HEK293 (cell line): ENCODE data around the gene LGALS4.

ENCODE experiments used
- CTCF ChIA-PET: fragments of 350-600 bp; formaldehyde crosslinking; extraction: SDS; loops from one replicate; lab custom pipeline; 2021; ENCODE audit warnings: antibody characterized with exemption; lab: Yijun Ruan, JAX
- POLR2A ChIA-PET: fragments of 300-600 bp; formaldehyde crosslinking; extraction: SDS; loops from one replicate; lab custom pipeline; 2020; ENCODE audit warnings: antibody characterized with exemption, inconsistent platforms; lab: Yijun Ruan, JAX
- H3K27ac ChIP-seq: fragments of 200-500 bp; sonication (Bioruptor generic); 2 replicates; pipeline ENCODE4 v1.5.1; 2014; ENCODE audit warnings: low read depth, low read length, control low read depth, inconsistent platforms; ENCODE audit errors: extremely low read depth
- H3K36me3 ChIP-seq, 2 experiments: fragments of 200-500 bp in 1 of 2; sonication (Bioruptor generic) in 1 of 2; 1 replicate in 1 of 2; 2 replicates in 1 of 2; pipeline ENCODE4 v1.5.1; 2014 to 2017; ENCODE audit warnings: inconsistent platforms in 2 of 2, low read length in 2 of 2; ENCODE audit not compliant: control insufficient read depth in 2 of 2, insufficient read depth in 1 of 2
- H3K4me1 ChIP-seq: fragments of 200-500 bp; sonication (Bioruptor generic); 2 replicates; pipeline ENCODE4 v1.5.1; 2014; ENCODE audit warnings: mild to moderate bottlenecking, low read length, inconsistent platforms; ENCODE audit not compliant: control insufficient read depth, insufficient read depth
- H3K4me3 ChIP-seq: 2 replicates; pipeline ENCODE4 v1.5.1; 2011; ENCODE audit warnings: low read depth, mild to moderate bottlenecking, control low read depth, low read length, moderate library complexity
- H3K9me3 ChIP-seq: fragments of 200-500 bp; sonication (Bioruptor generic); 2 replicates; pipeline ENCODE4 v1.5.1; 2014; ENCODE audit warnings: low read depth, low read length, inconsistent platforms; ENCODE audit not compliant: control insufficient read depth, insufficient read depth
- FEZF1 ChIP-seq: fragments of 450-650 bp; formaldehyde crosslinking; IDR thresholded peaks from 2 replicates; pipeline ENCODE4 v1.5.1; 2016; ENCODE audit warnings: missing biosample characterization, missing genetic modification characterization
- GLIS1 ChIP-seq: fragments of 450-650 bp; formaldehyde crosslinking; IDR thresholded peaks from 2 replicates; pipeline ENCODE4 v1.5.1; 2016; ENCODE audit warnings: missing biosample characterization, missing genetic modification characterization
- GLIS2 ChIP-seq: fragments of 450-650 bp; formaldehyde crosslinking; IDR thresholded peaks from 2 replicates; pipeline ENCODE4 v1.5.1; 2016; ENCODE audit warnings: missing biosample characterization, missing genetic modification characterization
- KLF7 ChIP-seq: fragments of 450-650 bp; formaldehyde crosslinking; IDR thresholded peaks from 2 replicates; pipeline ENCODE4 v1.5.1; 2016; ENCODE audit warnings: missing biosample characterization, missing genetic modification characterization, borderline replicate concordance
- RBAK ChIP-seq: fragments of 450-650 bp; formaldehyde crosslinking; IDR thresholded peaks from 2 replicates; pipeline ENCODE4 v1.5.1; 2016; ENCODE audit warnings: missing biosample characterization, missing genetic modification characterization
- SALL2 ChIP-seq: fragments of 450-650 bp; formaldehyde crosslinking; IDR thresholded peaks from 2 replicates; pipeline ENCODE4 v1.5.0; 2017; ENCODE audit warnings: missing biosample characterization, mild to moderate bottlenecking, missing genetic modification characterization, borderline replicate concordance
- ZBTB21 ChIP-seq: fragments of 450-650 bp; formaldehyde crosslinking; IDR thresholded peaks from 2 replicates; pipeline ENCODE4 v1.5.1; 2017; ENCODE audit warnings: missing biosample characterization, missing genetic modification characterization
- ZFP3 ChIP-seq: fragments of 450-650 bp; formaldehyde crosslinking; IDR thresholded peaks from 2 replicates; pipeline ENCODE4 v1.5.1; 2016; ENCODE audit warnings: low read depth, missing biosample characterization, missing genetic modification characterization
- ZNF138 ChIP-seq: fragments of 450-650 bp; formaldehyde crosslinking; IDR thresholded peaks from 2 replicates; pipeline ENCODE4 v1.5.1; 2016; ENCODE audit warnings: missing biosample characterization, missing genetic modification characterization, borderline replicate concordance
- ZNF140 ChIP-seq: fragments of 450-650 bp; formaldehyde crosslinking; IDR thresholded peaks from 2 replicates; pipeline ENCODE4 v1.5.1; 2016; ENCODE audit warnings: missing biosample characterization, missing genetic modification characterization
- ZNF146 ChIP-seq: fragments of 450-650 bp; formaldehyde crosslinking; IDR thresholded peaks from 2 replicates; pipeline ENCODE4 v1.5.1; 2016; ENCODE audit warnings: missing biosample characterization, missing genetic modification characterization
- ZNF19 ChIP-seq: fragments of 450-650 bp; formaldehyde crosslinking; IDR thresholded peaks from 2 replicates; pipeline ENCODE4; 2016; ENCODE audit warnings: missing biosample characterization, missing genetic modification characterization, low read depth
- ZNF2 ChIP-seq: fragments of 450-650 bp; formaldehyde crosslinking; IDR thresholded peaks from 2 replicates; pipeline ENCODE4 v1.5.1; 2016; ENCODE audit warnings: missing biosample characterization, missing genetic modification characterization
- ZNF211 ChIP-seq: fragments of 450-650 bp; formaldehyde crosslinking; IDR thresholded peaks from 2 replicates; pipeline ENCODE4 v1.5.1; 2016; ENCODE audit warnings: low read depth, missing biosample characterization, missing genetic modification characterization
- ZNF223 ChIP-seq: fragments of 450-650 bp; formaldehyde crosslinking; IDR thresholded peaks from 2 replicates; pipeline ENCODE4 v1.5.1; 2016; ENCODE audit warnings: missing biosample characterization, missing genetic modification characterization
- ZNF24 ChIP-seq: fragments of 450-650 bp; formaldehyde crosslinking; IDR thresholded peaks from 2 replicates; pipeline ENCODE4 v1.5.1; 2016; ENCODE audit warnings: missing biosample characterization, missing genetic modification characterization
- ZNF302 ChIP-seq: fragments of 450-650 bp; formaldehyde crosslinking; IDR thresholded peaks from 2 replicates; pipeline ENCODE4 v1.5.1; 2016; ENCODE audit warnings: missing biosample characterization, missing genetic modification characterization, low read depth
- ZNF394 ChIP-seq: fragments of 450-650 bp; formaldehyde crosslinking; IDR thresholded peaks from 2 replicates; pipeline ENCODE4 v1.5.1; 2016; ENCODE audit warnings: missing biosample characterization, missing genetic modification characterization, mild to moderate bottlenecking, moderate library complexity, borderline replicate concordance
- ZNF404 ChIP-seq: fragments of 450-650 bp; formaldehyde crosslinking; IDR thresholded peaks from 2 replicates; pipeline ENCODE4 v1.5.1; 2017; ENCODE audit warnings: missing biosample characterization, missing genetic modification characterization
- ZNF473 ChIP-seq: fragments of 450-650 bp; formaldehyde crosslinking; IDR thresholded peaks from 2 replicates; pipeline ENCODE4 v1.5.1; 2017; ENCODE audit warnings: missing biosample characterization, missing genetic modification characterization
- ZNF501 ChIP-seq: fragments of 450-650 bp; formaldehyde crosslinking; IDR thresholded peaks from 2 replicates; pipeline ENCODE4 v1.5.1; 2016; ENCODE audit warnings: missing biosample characterization, missing genetic modification characterization
- ZNF548 ChIP-seq: fragments of 450-650 bp; formaldehyde crosslinking; IDR thresholded peaks from 2 replicates; pipeline ENCODE4 v1.5.1; 2016; ENCODE audit warnings: missing biosample characterization, missing genetic modification characterization
- ZNF560 ChIP-seq: fragments of 450-650 bp; formaldehyde crosslinking; IDR thresholded peaks from 2 replicates; pipeline ENCODE4 v1.5.1; 2017; ENCODE audit warnings: missing biosample characterization, missing genetic modification characterization, borderline replicate concordance
- ZNF571 ChIP-seq: fragments of 450-650 bp; formaldehyde crosslinking; IDR thresholded peaks from 2 replicates; pipeline ENCODE4 v1.5.0; 2017; ENCODE audit warnings: missing biosample characterization, missing genetic modification characterization
- ZNF585B ChIP-seq: fragments of 450-650 bp; formaldehyde crosslinking; IDR thresholded peaks from 2 replicates; pipeline ENCODE4 v1.5.1; 2016; ENCODE audit warnings: missing biosample characterization, missing genetic modification characterization
- ZNF623 ChIP-seq: fragments of 450-650 bp; formaldehyde crosslinking; IDR thresholded peaks from 2 replicates; pipeline ENCODE4 v1.5.1; 2016; ENCODE audit warnings: missing biosample characterization, missing genetic modification characterization
- ZNF677 ChIP-seq: fragments of 450-650 bp; IDR thresholded peaks from 2 replicates; pipeline ENCODE4 v1.5.0; 2018; ENCODE audit warnings: missing biosample characterization, mild to moderate bottlenecking, missing genetic modification characterization, moderate library complexity
- ZNF791 ChIP-seq: fragments of 450-650 bp; formaldehyde crosslinking; IDR thresholded peaks from 2 replicates; pipeline ENCODE4 v1.5.1; 2016; ENCODE audit warnings: missing biosample characterization, missing genetic modification characterization
- TF ChIP-seq, protein P1 (sequence below): sonication (generic); formaldehyde crosslinking; IDR thresholded peaks from 2 replicates; pipeline ENCODE4 v1.8.1; 2022; ENCODE audit warnings: mild to moderate bottlenecking, moderate library complexity, missing genetic modification reagents
- TF ChIP-seq, protein P2 (sequence below): fragments of 450-650 bp; formaldehyde crosslinking; IDR thresholded peaks from 2 replicates; pipeline ENCODE4 v1.5.1; 2016; ENCODE audit warnings: missing biosample characterization, missing genetic modification characterization
- TF ChIP-seq, protein P3 (sequence below): fragments of 450-650 bp; formaldehyde crosslinking; IDR thresholded peaks from 2 replicates; pipeline ENCODE4 v1.5.1; 2017; ENCODE audit warnings: missing biosample characterization, mild to moderate bottlenecking, missing genetic modification characterization, moderate library complexity
- TF ChIP-seq, protein P4 (sequence below): fragments of 450-650 bp; formaldehyde crosslinking; IDR thresholded peaks from 2 replicates; pipeline ENCODE4 v1.5.1; 2017; ENCODE audit warnings: missing biosample characterization, missing genetic modification characterization

The LGALS4 gene

GRCh38 chr19:38769635-38770211 is 43.0 kb downstream of the LGALS4 start (continued):
- TF ChIP-seq ZNF473 = no peak
- TF ChIP-seq ZNF677 (tag by site-specific recombination) = no peak
- TF ChIP-seq, protein P1, sequence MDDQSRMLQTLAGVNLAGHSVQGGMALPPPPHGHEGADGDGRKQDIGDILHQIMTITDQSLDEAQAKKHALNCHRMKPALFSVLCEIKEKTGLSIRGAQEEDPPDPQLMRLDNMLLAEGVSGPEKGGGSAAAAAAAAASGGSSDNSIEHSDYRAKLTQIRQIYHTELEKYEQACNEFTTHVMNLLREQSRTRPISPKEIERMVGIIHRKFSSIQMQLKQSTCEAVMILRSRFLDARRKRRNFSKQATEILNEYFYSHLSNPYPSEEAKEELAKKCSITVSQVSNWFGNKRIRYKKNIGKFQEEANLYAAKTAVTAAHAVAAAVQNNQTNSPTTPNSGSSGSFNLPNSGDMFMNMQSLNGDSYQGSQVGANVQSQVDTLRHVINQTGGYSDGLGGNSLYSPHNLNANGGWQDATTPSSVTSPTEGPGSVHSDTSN (CRISPR knock-in tag) = 0 out of 2 replicates have a peak, but pooled peaks have one; percentile 65
- TF ChIP-seq GLIS1 (tag by site-specific recombination) = no peak
- no peak for TF ChIP-seq ZNF585B
- no peak for TF ChIP-seq SALL2 (tag by site-specific recombination)
- TF ChIP-seq ZNF146 = no peak
- no peak for TF ChIP-seq ZNF548 (tag by site-specific recombination)
- no peak for TF ChIP-seq FEZF1 (tag by site-specific recombination)
- TF ChIP-seq ZNF19 (tag by site-specific recombination) = no peak
- TF ChIP-seq, protein P2, sequence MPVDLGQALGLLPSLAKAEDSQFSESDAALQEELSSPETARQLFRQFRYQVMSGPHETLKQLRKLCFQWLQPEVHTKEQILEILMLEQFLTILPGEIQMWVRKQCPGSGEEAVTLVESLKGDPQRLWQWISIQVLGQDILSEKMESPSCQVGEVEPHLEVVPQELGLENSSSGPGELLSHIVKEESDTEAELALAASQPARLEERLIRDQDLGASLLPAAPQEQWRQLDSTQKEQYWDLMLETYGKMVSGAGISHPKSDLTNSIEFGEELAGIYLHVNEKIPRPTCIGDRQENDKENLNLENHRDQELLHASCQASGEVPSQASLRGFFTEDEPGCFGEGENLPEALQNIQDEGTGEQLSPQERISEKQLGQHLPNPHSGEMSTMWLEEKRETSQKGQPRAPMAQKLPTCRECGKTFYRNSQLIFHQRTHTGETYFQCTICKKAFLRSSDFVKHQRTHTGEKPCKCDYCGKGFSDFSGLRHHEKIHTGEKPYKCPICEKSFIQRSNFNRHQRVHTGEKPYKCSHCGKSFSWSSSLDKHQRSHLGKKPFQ (tag by site-specific recombination) = no peak

GRCh38 chr19:38766276-38767047 is 46.3 kb downstream of the LGALS4 start:
- POLR2A ChIA-PET = no interaction called here
- no peaks in the 10 kb centered on the region for H3K9me3 ChIP-seq
- CTCF ChIA-PET = interaction anchor here (1.0 to 1.1 kb wide), 2 partner anchors 121 to 364 kb away, joined by 3 to 4 read pairs; partner anchors contain the start of gene FAM98C
- no peak for TF ChIP-seq ZNF2
- no peak for TF ChIP-seq ZNF585B
- peak; percentile 80; the same call in 1 of the 2 replicates for TF ChIP-seq ZNF501 (tag by site-specific recombination)
- peak; percentile 82 for TF ChIP-seq ZBTB21 (tag by site-specific recombination)
- TF ChIP-seq ZFP3 (tag by site-specific recombination) = 0 out of 2 replicates have a peak, but pooled peaks have one; percentile 52
- TF ChIP-seq RBAK (tag by site-specific recombination) = peak; percentile 85
- no peak for TF ChIP-seq ZNF571 (tag by site-specific recombination)
- peak; percentile 96 for TF ChIP-seq ZNF140 (tag by site-specific recombination)
- peak; percentile 63; the same call in 1 of the 2 replicates for TF ChIP-seq KLF7 (tag by site-specific recombination)
- peak; percentile 96 for TF ChIP-seq ZNF404 (tag by site-specific recombination)
- peak; percentile 83 for TF ChIP-seq ZNF791 (tag by site-specific recombination)
- TF ChIP-seq ZNF394 (tag by site-specific recombination) = peak; percentile 99
- TF ChIP-seq, protein P3, sequence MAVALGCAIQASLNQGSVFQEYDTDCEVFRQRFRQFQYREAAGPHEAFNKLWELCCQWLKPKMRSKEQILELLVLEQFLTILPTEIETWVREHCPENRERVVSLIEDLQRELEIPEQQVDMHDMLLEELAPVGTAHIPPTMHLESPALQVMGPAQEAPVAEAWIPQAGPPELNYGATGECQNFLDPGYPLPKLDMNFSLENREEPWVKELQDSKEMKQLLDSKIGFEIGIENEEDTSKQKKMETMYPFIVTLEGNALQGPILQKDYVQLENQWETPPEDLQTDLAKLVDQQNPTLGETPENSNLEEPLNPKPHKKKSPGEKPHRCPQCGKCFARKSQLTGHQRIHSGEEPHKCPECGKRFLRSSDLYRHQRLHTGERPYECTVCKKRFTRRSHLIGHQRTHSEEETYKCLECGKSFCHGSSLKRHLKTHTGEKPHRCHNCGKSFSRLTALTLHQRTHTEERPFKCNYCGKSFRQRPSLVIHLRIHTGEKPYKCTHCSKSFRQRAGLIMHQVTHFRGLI (tag by site-specific recombination) = no peak
- TF ChIP-seq ZNF223 (tag by site-specific recombination) = peak; percentile 77; the same call in 1 of the 2 replicates
- TF ChIP-seq ZNF302 = 0 out of 2 replicates have a peak, but pooled peaks have one; percentile 24
- TF ChIP-seq, protein P4, sequence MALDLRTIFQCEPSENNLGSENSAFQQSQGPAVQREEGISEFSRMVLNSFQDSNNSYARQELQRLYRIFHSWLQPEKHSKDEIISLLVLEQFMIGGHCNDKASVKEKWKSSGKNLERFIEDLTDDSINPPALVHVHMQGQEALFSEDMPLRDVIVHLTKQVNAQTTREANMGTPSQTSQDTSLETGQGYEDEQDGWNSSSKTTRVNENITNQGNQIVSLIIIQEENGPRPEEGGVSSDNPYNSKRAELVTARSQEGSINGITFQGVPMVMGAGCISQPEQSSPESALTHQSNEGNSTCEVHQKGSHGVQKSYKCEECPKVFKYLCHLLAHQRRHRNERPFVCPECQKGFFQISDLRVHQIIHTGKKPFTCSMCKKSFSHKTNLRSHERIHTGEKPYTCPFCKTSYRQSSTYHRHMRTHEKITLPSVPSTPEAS (tag by site-specific recombination) = 0 out of 2 replicates have a peak, but pooled peaks have one; percentile 16
- peak; percentile 8; the same call in 1 of the 2 replicates for TF ChIP-seq FEZF1 (tag by site-specific recombination)
- TF ChIP-seq ZNF138 (tag by site-specific recombination) = peak; percentile 92; the same call in 1 of the 2 replicates
- TF ChIP-seq ZNF623 = peak; percentile 90
- 0 out of 2 replicates have a peak, but pooled peaks have one; percentile 57 for TF ChIP-seq ZNF24 (tag by site-specific recombination)
- no peak; the same call in 1 of the 2 replicates for TF ChIP-seq GLIS2 (tag by site-specific recombination)
- TF ChIP-seq ZNF560 (tag by site-specific recombination) = peak; percentile 97
- no peak for TF ChIP-seq ZNF211 (tag by site-specific recombination)

More at GRCh38 chr19:38766276-38767047, 46.3 kb downstream of the LGALS4 start:
- Histone ChIP-seq H3K36me3 (no peaks in the 10 kb centered on the region), H3K27ac (no peak overlapping the region), H3K4me3 (no peak overlapping the region), H3K4me1 (no peaks in the 10 kb centered on the region)
